K562 (cell line): ENCODE data around the gene TCEAL5. TPM values are rescaled to one million over a fixed set of nuclear protein-coding genes. Genes with fewer than 3 reads are reported as not detected.

ENCODE experiments used
- ATAC-seq: fragments of 200-7000 bp; cut with Tn5 transposase; 3 replicates; pipeline ENCODE4 v1.9.1; 2020; ENCODE audit warnings: moderate library complexity
- BruUV-seq: library from RNA; stranded (reverse); fragments of 400-500 nt; replicated peaks from 2 replicates; lab custom pipeline; 2021; lab: Mats Ljungman, UMichigan
- CTCF ChIA-PET: fragments of 300-600 bp; formaldehyde crosslinking; extraction: SDS; loops from one replicate; lab custom pipeline; 2021; ENCODE audit warnings: low intra/inter-chr PET ratio; lab: Yijun Ruan, JAX
- POLR2A ChIA-PET: fragments of 300-600, 350-650 bp; sonication (Branson Sonifier 250); formaldehyde crosslinking; extraction: SDS; loops from one replicate; lab custom pipeline; 2021; ENCODE audit warnings: antibody characterized with exemption, inconsistent platforms; lab: Yijun Ruan, JAX
- DNase-seq, 4 experiments: peaks; one replicate each; pipeline versions ENCODE4 v3.0.0 to v3.0.0-alpha.2; 2011 to 2018; ENCODE audit warnings: low spot score in 3 of 4, mixed read lengths in 3 of 4; ENCODE audit errors: extremely low read depth in 1 of 4
- FAIRE-seq: peaks from 2 replicates; lab custom pipeline; 2011; peaks lifted over from hg19 to GRCh38; lab: Jason Lieb, UNC
- H2AFZ ChIP-seq: 2 replicates; pipeline ENCODE4 v1.6.0; 2011; ENCODE audit warnings: low read depth, low read length, control low read depth, inconsistent platforms
- H3K27ac ChIP-seq: fragments of 200-600 bp; 3 replicates; pipeline ENCODE4 v1.8.0; 2011; ENCODE audit warnings: low read depth, mild to moderate bottlenecking, control low read depth, inconsistent platforms, low read length, moderate library complexity, mixed read lengths; ENCODE audit errors: extremely low read depth
- H3K27me3 ChIP-seq, 2 experiments: fragments of 300-600 bp in 1 of 2; 2 replicates in 1 of 2; 3 replicates in 1 of 2; pipeline versions ENCODE4 v1.6.0 to v1.8.0; 2011; ENCODE audit warnings: inconsistent platforms in 2 of 2, low read length in 2 of 2, mild to moderate bottlenecking in 1 of 2, mixed read lengths in 1 of 2, moderate library complexity in 1 of 2; ENCODE audit not compliant: control insufficient read depth in 2 of 2, insufficient read depth in 2 of 2
- H3K36me3 ChIP-seq: fragments of 300-600 bp; 3 replicates; pipeline ENCODE4 v1.8.0; 2011; ENCODE audit warnings: mild to moderate bottlenecking, low read length, inconsistent platforms; ENCODE audit not compliant: control insufficient read depth, insufficient read depth
- H3K4me1 ChIP-seq, 2 experiments: fragments of 200-600 bp in 1 of 2; replicated peaks in 1 of 2; 2 replicates in 1 of 2; 3 replicates in 1 of 2; pipeline versions ENCODE4 v1.5.1 to v1.8.0; 2011; ENCODE audit warnings: inconsistent platforms in 2 of 2, low read length in 2 of 2, mild to moderate bottlenecking in 1 of 2, mixed read lengths in 1 of 2, moderate library complexity in 1 of 2; ENCODE audit not compliant: control insufficient read depth in 2 of 2, insufficient read depth in 2 of 2
- H3K4me2 ChIP-seq: 2 replicates; pipeline ENCODE4 v1.6.1; 2011; ENCODE audit warnings: low read length, control low read depth, inconsistent platforms, mixed read lengths; ENCODE audit not compliant: insufficient read depth
- H3K4me3 ChIP-seq: fragments of 200-600 bp; sonication (generic), shearing (Covaris generic); 2 replicates; pipeline ENCODE4 v1.5.1; 2016; ENCODE audit warnings: control low read depth, inconsistent platforms
- H3K79me2 ChIP-seq: fragments of 200-600 bp; 3 replicates; pipeline ENCODE4 v1.8.0; 2011; ENCODE audit warnings: low read length, inconsistent platforms; ENCODE audit not compliant: control insufficient read depth, insufficient read depth
- H3K9ac ChIP-seq, 2 experiments: 2 replicates each; pipeline versions ENCODE4 v1.6.0 to v1.6.1; 2011; ENCODE audit warnings: low read depth in 2 of 2, low read length in 2 of 2, control low read depth in 1 of 2, inconsistent platforms in 1 of 2, mild to moderate bottlenecking in 1 of 2, mixed read lengths in 1 of 2; ENCODE audit not compliant: insufficient read depth in 1 of 2
- H3K9me1 ChIP-seq: one replicate; pipeline ENCODE4 v1.6.0; 2011; ENCODE audit warnings: inconsistent platforms, mild to moderate bottlenecking, low read length, moderate library complexity; ENCODE audit not compliant: control insufficient read depth, insufficient read depth
- H3K9me3 ChIP-seq: replicated peaks from 2 replicates; pipeline ENCODE4 v1.5.1; 2011; ENCODE audit warnings: low read depth, low read length, inconsistent platforms; ENCODE audit not compliant: control insufficient read depth, insufficient read depth
- H4K20me1 ChIP-seq: replicated peaks from 2 replicates; pipeline ENCODE4 v1.6.1; 2011; ENCODE audit warnings: low read length, inconsistent platforms, mixed read lengths; ENCODE audit not compliant: control insufficient read depth, insufficient read depth
- CHCHD3 ChIP-seq: fragments of 250-450 bp; sonication (Bioruptor Pico); IDR thresholded peaks from 2 replicates; pipeline ENCODE4 v2.1.2; 2022; ENCODE audit warnings: mild to moderate bottlenecking
- COPS2 ChIP-seq: fragments of 450-650 bp; conservative IDR thresholded peaks from 2 replicates; pipeline ENCODE4 v1.6.1; 2016; ENCODE audit warnings: mild to moderate bottlenecking, moderate library complexity
- CTCF ChIP-seq, 3 experiments: IDR thresholded peaks in 2 of 3; conservative IDR thresholded peaks in 1 of 3; 2 replicates each; pipeline ENCODE4 v1.5.1; 2011 to 2012; ENCODE audit warnings: low read length in 3 of 3, mild to moderate bottlenecking in 3 of 3, control low read depth in 2 of 3, improper control_type of control experiment in 1 of 3, inconsistent platforms in 1 of 3, low read depth in 1 of 3, mixed read lengths in 1 of 3, moderate library complexity in 1 of 3; ENCODE audit not compliant: insufficient read depth in 2 of 3
- FOS ChIP-seq: IDR thresholded peaks from 3 replicates; pipeline ENCODE4 v1.6.1; 2011; ENCODE audit not compliant: insufficient read length; ENCODE audit errors: extremely low read depth
- NR2C2 ChIP-seq, 2 experiments: fragments of 200-800 bp in 1 of 2; sonication (Bioruptor generic) in 1 of 2; sonication (generic) in 1 of 2; formaldehyde crosslinking in 1 of 2; IDR thresholded peaks; 2 replicates each; pipeline versions ENCODE4 v1.6.1 to v1.8.0; 2016 to 2022; ENCODE audit warnings: mild to moderate bottlenecking in 1 of 2, missing compliant biosample characterization in 1 of 2, missing genetic modification characterization in 1 of 2, missing genetic modification reagents in 1 of 2
- RAD21 ChIP-seq, 2 experiments: fragments of 250-450 bp in 1 of 2; fragments of 450-650 bp in 1 of 2; sonication (Bioruptor Pico) in 1 of 2; formaldehyde crosslinking in 1 of 2; IDR thresholded peaks in 1 of 2; conservative IDR thresholded peaks in 1 of 2; 2 replicates each; pipeline versions ENCODE4 v1.4.0 to v1.8.0; 2020 to 2022; ENCODE audit warnings: mild to moderate bottlenecking in 2 of 2, moderate library complexity in 1 of 2
- ZNF217 ChIP-seq: sonication (generic); formaldehyde crosslinking; IDR thresholded peaks from 2 replicates; pipeline ENCODE4 v1.8.0; 2022; ENCODE audit warnings: mild to moderate bottlenecking, missing genetic modification reagents
- in situ Hi-C: fragments of 300-500 bp; cut with MboI; formaldehyde crosslinking; loops from 4 replicates; pipeline ENCODE4 v1.15.0; 2018; ENCODE audit warnings: inconsistent platforms, mixed read lengths
- intact Hi-C: fragments of 100-400 bp; cut with micrococcal nuclease; formaldehyde crosslinking; loops from 2 replicates; pipeline ENCODE4 v1.14.2; 2022
- polyA plus RNA-seq, 8 experiments: library from polyadenylated mRNA; depleted of rRNA in 4 of 8; stranded (reverse) in 5 of 8; unstranded in 3 of 8; fragments of >200 nt; fragmentation: Nextera tagmentation in 2 of 8; fragmentation: Illumina TruSeq in 1 of 8; extraction: Ambion mirVana in 2 of 8; extraction: Trizol in 1 of 8; gene quantifications; 2 replicates each; pipeline versions ENCODE4 v1.2.1 to v1.2.3, GENCODE V29; 2011 to 2014; ENCODE audit warnings: inconsistent platforms in 1 of 8, missing spikeins in 1 of 8
- total RNA-seq, 7 experiments: library from RNA; depleted of rRNA in 6 of 7; stranded (reverse); fragments of >200 nt in 6 of 7; fragmentation: Illumina TruSeq in 2 of 7; extraction: Trizol in 2 of 7; gene quantifications; 2 replicates each; pipeline versions ENCODE4 v1.2.1 to v1.2.3, GENCODE V29; 2011 to 2021; ENCODE audit warnings: low replicate concordance in 1 of 7

TCEAL5 gene
- total and polyA plus RNA-seq, 9 of the 15 experiments (the other 6 are each of a cell fraction or from before 2014, with no cell fraction given): 0.10 to 0.18 TPM; not detected in 7

DNA sequence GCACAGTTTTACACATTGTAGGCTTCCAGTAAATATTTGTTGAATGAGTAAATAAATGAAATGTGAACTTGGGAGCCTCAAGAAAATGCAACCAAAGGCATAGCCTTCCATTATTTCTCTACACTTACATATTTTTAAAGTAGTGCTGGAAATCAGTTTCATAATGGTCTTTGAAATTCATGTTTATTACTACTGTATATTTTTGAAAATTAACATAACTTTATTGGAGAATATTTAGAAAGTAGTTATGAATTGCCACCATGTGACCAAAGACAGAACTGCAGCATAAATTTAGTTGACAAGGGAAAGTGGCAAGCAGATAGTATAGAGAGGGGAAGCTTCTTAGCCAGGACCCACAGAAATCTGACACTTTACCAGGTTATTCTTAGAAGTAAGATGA lies 28.0 kb downstream of the TCEAL5 start (continued):
- TF ChIP-seq CTCF (IDR thresholded peaks at IDR 0.05 in 2 of 3, conservative IDR thresholded peaks at IDR 0.05 in 1 of 3; ENCODE audit: insufficient read depth in 2 of 3, low read depth in 1 of 3, low read length in 3 of 3) (peak; percentile 41 to 67 (median 49); a peak in 4 of 6 replicates), RAD21 (CRISPR knock-in tag; conservative IDR thresholded peaks at IDR 0.05 in 1 of 2, IDR thresholded peaks at IDR 0.05 in 1 of 2) (peak; percentile 71 to 80)
- TF ChIP-seq, all 486 proteins: peak for 6

DNA sequence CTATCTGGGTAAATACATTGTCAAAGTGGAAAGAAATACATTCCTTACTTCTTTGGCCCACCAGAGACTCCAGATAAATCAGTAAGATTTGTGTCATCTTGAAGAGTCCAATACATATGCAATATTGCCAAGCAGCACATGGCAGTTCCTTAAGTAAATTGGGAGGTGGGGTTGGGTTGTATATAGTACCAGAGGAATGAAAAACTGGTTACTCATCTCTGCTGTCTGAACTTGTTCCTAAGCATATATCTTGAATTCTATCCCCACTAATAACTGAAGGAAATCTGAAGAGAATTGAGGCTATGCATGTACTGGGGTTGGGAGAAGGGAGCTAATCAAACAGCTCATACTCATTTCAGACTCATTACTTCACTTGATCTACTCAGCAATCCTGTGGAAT lies 36.4 kb downstream of the TCEAL5 start:
- ChIA-PET POLR2A (no interaction called here), CTCF (no interaction called here)
- in situ Hi-C loops: no loop called here
- TF ChIP-seq CHCHD3 (CRISPR knock-in tag) (no peak), ZNF217 (no peak), COPS2 (no peak), FOS (no peak), NR2C2 (CRISPR knock-in tag; IDR thresholded peaks at IDR 0.05) (no peak), NR2C2 (tag; IDR thresholded peaks at IDR 0.05) (no peak)
- no TSS peak for BruUV-seq
- H3K4me2 ChIP-seq: no peak overlapping the region
- no peaks in the 10 kb centered on the region for H3K79me2 ChIP-seq
- H2AFZ ChIP-seq: peak overlapping the region; percentile 55; the same call in 1 of the 2 replicates
- FAIRE-seq (no peak), DNase-seq (no peak), ATAC-seq (no peak)
- no peak overlapping the region for H3K4me3 ChIP-seq
- no peaks in the 10 kb centered on the region; the same call in 1 of the 2 replicates for H3K9me3 ChIP-seq
- H3K36me3 ChIP-seq: no peaks in the 10 kb centered on the region
- no peaks in the 10 kb centered on the region for H4K20me1 ChIP-seq
- H3K4me1 ChIP-seq: peaks cover 0 to 7% of the 10 kb centered on the region in 2 experiments; a peak in 3 of 5 replicates
- H3K9ac ChIP-seq: no peak overlapping the region
- H3K27me3 ChIP-seq: no peaks in the 10 kb centered on the region
- H3K27ac ChIP-seq: no peak overlapping the region
- intact Hi-C loops: no loop called here
- no peaks in the 10 kb centered on the region for H3K9me1 ChIP-seq
